GM12878 (cell line): ENCODE results near the gene FXYD6. TPM values are rescaled to one million over a fixed set of nuclear protein-coding genes. Genes with fewer than 3 reads are reported as not detected.

ENCODE experiments used
- ATAC-seq: fragments of 200-7000 bp; cut with Tn5 transposase; 3 replicates; pipeline ENCODE4 v1.9.1; 2020; ENCODE audit warnings: mild to moderate bottlenecking, moderate library complexity
- BruUV-seq: library from RNA; stranded (reverse); fragments of 400-500 nt; replicated peaks from 2 replicates; lab custom pipeline; 2021; lab: Mats Ljungman, UMichigan
- CTCF ChIA-PET: fragments of 300-600 bp; sonication (Branson Sonifier 250); formaldehyde crosslinking; extraction: SDS; loops from one replicate; lab custom pipeline; 2021; ENCODE audit warnings: inconsistent platforms; lab: Yijun Ruan, JAX
- POLR2A ChIA-PET: fragments of 350-600 bp; formaldehyde crosslinking; extraction: SDS; loops from one replicate; lab custom pipeline; 2021; ENCODE audit warnings: inconsistent platforms; lab: Charles Lee
- RAD21 ChIA-PET: fragments of 300-600 bp; sonication (Branson Sonifier 250); formaldehyde crosslinking; loops from one replicate; lab custom pipeline; 2023; ENCODE audit warnings: antibody characterized with exemption; ENCODE audit not compliant: unreplicated experiment; lab: Charles Lee
- SMC1A ChIA-PET: fragments of 300-600 bp; sonication (Branson Sonifier 250); formaldehyde crosslinking; loops from one replicate; lab custom pipeline; 2023; ENCODE audit not compliant: unreplicated experiment, uncharacterized antibody; lab: Charles Lee
- DNase-seq: peaks from one replicate; pipeline ENCODE4 v3.0.0-alpha.2; 2011; ENCODE audit warnings: low read depth, low spot score
- FAIRE-seq: peaks from 3 replicates; lab custom pipeline; 2011; peaks lifted over from hg19 to GRCh38; lab: Jason Lieb, UNC
- H2AFZ ChIP-seq: 2 replicates; pipeline ENCODE4 v1.6.0; 2011; ENCODE audit warnings: low read depth, low read length, control low read depth; ENCODE audit not compliant: control insufficient read depth
- H3K27ac ChIP-seq: 2 replicates; pipeline ENCODE4 v1.5.1; 2011; ENCODE audit warnings: control low read depth; ENCODE audit not compliant: control insufficient read depth, insufficient read depth
- H3K27me3 ChIP-seq, 2 experiments: replicated peaks in 1 of 2; 2 replicates each; pipeline versions ENCODE4 v1.6.0 to v1.6.1; 2011; ENCODE audit warnings: low read length in 1 of 2; ENCODE audit not compliant: control insufficient read depth in 2 of 2, insufficient read depth in 2 of 2
- H3K36me3 ChIP-seq, 2 experiments: 2 replicates each; pipeline ENCODE4 v1.5.1; 2011; ENCODE audit warnings: low read length in 1 of 2; ENCODE audit not compliant: control insufficient read depth in 2 of 2, insufficient read depth in 2 of 2
- H3K4me1 ChIP-seq: 2 replicates; pipeline ENCODE4 v1.6.1; 2011; ENCODE audit warnings: mild to moderate bottlenecking, low read length, moderate library complexity, mixed read lengths; ENCODE audit not compliant: control insufficient read depth, insufficient read depth
- H3K4me2 ChIP-seq: 2 replicates; pipeline ENCODE4 v1.6.0; 2011; ENCODE audit warnings: control low read depth; ENCODE audit not compliant: control insufficient read depth, insufficient read depth
- H3K4me3 ChIP-seq: fragments of 200-600 bp; sonication (generic); 2 replicates; pipeline ENCODE4 v1.5.1; 2016
- H3K79me2 ChIP-seq: 2 replicates; pipeline ENCODE4 v1.6.0; 2011; ENCODE audit warnings: low read length; ENCODE audit not compliant: control insufficient read depth, insufficient read depth
- H3K9ac ChIP-seq: 2 replicates; pipeline ENCODE4 v1.8.0; 2011; ENCODE audit warnings: low read length, control low read depth, mixed read lengths; ENCODE audit not compliant: control insufficient read depth, insufficient read depth
- H3K9me3 ChIP-seq: replicated peaks from 3 replicates; pipeline ENCODE4 v1.5.1; 2011; ENCODE audit warnings: mild to moderate bottlenecking, low read length; ENCODE audit not compliant: control insufficient read depth, insufficient read depth
- H4K20me1 ChIP-seq: 2 replicates; pipeline ENCODE4 v1.6.0; 2011; ENCODE audit not compliant: control insufficient read depth, insufficient read depth
- CEBPB ChIP-seq, 2 experiments: fragments of 150-350 bp in 1 of 2; IDR thresholded peaks; 2 replicates each; pipeline ENCODE4 v1.6.1; 2012 to 2014; ENCODE audit warnings: low read depth in 2 of 2, low read length in 2 of 2, borderline replicate concordance in 1 of 2, inconsistent platforms in 1 of 2
- CHD4 ChIP-seq: fragments of 200-600 bp; sonication (generic); IDR thresholded peaks from 2 replicates; pipeline ENCODE4 v1.6.1; 2016; ENCODE audit warnings: mild to moderate bottlenecking
- IRF3 ChIP-seq: fragments of 450-650 bp; IDR thresholded peaks from 2 replicates; pipeline ENCODE4 v1.6.1; 2014; ENCODE audit warnings: mild to moderate bottlenecking
- KDM1A ChIP-seq: fragments of 200-600 bp; sonication (generic); IDR thresholded peaks from 2 replicates; pipeline ENCODE4 v1.6.1; 2016; ENCODE audit warnings: borderline replicate concordance
- KLF5 ChIP-seq: fragments of 450-650 bp; IDR thresholded peaks from 2 replicates; pipeline ENCODE4 v1.6.1; 2014; ENCODE audit warnings: mild to moderate bottlenecking; ENCODE audit not compliant: partially characterized antibody
- MLLT1 ChIP-seq: fragments of 450-650 bp; IDR thresholded peaks from 2 replicates; pipeline ENCODE4 v1.6.1; 2016; ENCODE audit warnings: mild to moderate bottlenecking
- MYB ChIP-seq: fragments of 150-350 bp; IDR thresholded peaks from 2 replicates; pipeline ENCODE4 v1.6.1; 2014; ENCODE audit warnings: mild to moderate bottlenecking, low read depth, low read length, borderline replicate concordance
- NBN ChIP-seq: fragments of 450-650 bp; IDR thresholded peaks from 2 replicates; pipeline ENCODE4 v1.6.1; 2016
- POLR2A ChIP-seq: IDR thresholded peaks from 2 replicates; pipeline ENCODE4 v1.6.1; 2011; ENCODE audit warnings: low read depth, mild to moderate bottlenecking, low read length
- SREBF1 ChIP-seq: IDR thresholded peaks from 2 replicates; pipeline ENCODE4 v1.6.1; 2012; ENCODE audit warnings: mild to moderate bottlenecking, low read length
- SUPT20H ChIP-seq: IDR thresholded peaks from 2 replicates; pipeline ENCODE4 v1.6.1; 2011; ENCODE audit warnings: low read depth, mild to moderate bottlenecking, low read length, moderate library complexity, borderline replicate concordance; ENCODE audit not compliant: control insufficient read depth
- TCF12 ChIP-seq: IDR thresholded peaks from 2 replicates; pipeline ENCODE4 v1.6.1; 2011; ENCODE audit warnings: low read depth, mild to moderate bottlenecking, low read length
- TCF7 ChIP-seq: IDR thresholded peaks from 2 replicates; pipeline ENCODE4 v1.6.1; 2014; ENCODE audit warnings: antibody characterized with exemption, borderline replicate concordance
- ZBED1 ChIP-seq: IDR thresholded peaks from 2 replicates; pipeline ENCODE4 v1.6.1; 2016; ENCODE audit warnings: borderline replicate concordance
- ZBTB11 ChIP-seq: fragments of 450-650 bp; formaldehyde crosslinking; IDR thresholded peaks from 2 replicates; pipeline ENCODE4 v1.5.0; 2022; ENCODE audit warnings: mild to moderate bottlenecking, missing genetic modification characterization
- ZNF687 ChIP-seq: fragments of 450-650 bp; IDR thresholded peaks from 2 replicates; pipeline ENCODE4 v1.6.1; 2017; ENCODE audit warnings: mild to moderate bottlenecking, moderate library complexity
- WGBS: methylation state at CpG from one replicate; pipeline ENCODE4 v1.1.6; 2016; ENCODE audit warnings: low lambda C conversion rate; ENCODE audit not compliant: insufficient replicate concordance, insufficient coverage; ENCODE audit errors: missing lambda C conversion rate; 5-methylcytosine and 5-hydroxymethylcytosine counted together
- in situ Hi-C: fragments of 300-500 bp; cut with MboI; formaldehyde crosslinking; loops from 9 replicates; pipeline ENCODE4 v1.14.3; 2018; ENCODE audit warnings: mixed read lengths
- intact Hi-C: fragments of 100-400 bp; cut with micrococcal nuclease; formaldehyde crosslinking; loops from one replicate; pipeline ENCODE4 v1.14.2; 2022; ENCODE audit not compliant: unreplicated experiment
- polyA plus RNA-seq, 11 experiments: library from polyadenylated mRNA; depleted of rRNA in 4 of 11; unstranded in 6 of 11; stranded (reverse) in 5 of 11; fragments of >200 nt; fragmentation: Nextera tagmentation in 4 of 11; fragmentation: Illumina TruSeq in 1 of 11; extraction: Ambion mirVana in 4 of 11; extraction: Trizol in 1 of 11; gene quantifications; 1 replicate in 1 of 11; 2 replicates in 10 of 11; pipeline versions ENCODE4 v1.2.1 to v1.2.3, GENCODE V29; 2011 to 2016; ENCODE audit warnings: inconsistent platforms in 2 of 11, missing spikeins in 2 of 11, low read depth in 1 of 11
- total RNA-seq, 4 experiments: library from RNA; depleted of rRNA in 3 of 4; stranded (reverse); fragments of >200 nt in 3 of 4; fragmentation: Illumina TruSeq in 1 of 4; extraction: Trizol in 1 of 4; gene quantifications; 2 replicates each; pipeline versions ENCODE4 v1.2.1 to v1.2.3, GENCODE V29; 2013 to 2021

The FXYD6 gene
- total and polyA plus RNA-seq, 10 of the 15 experiments (the other 5 are each of a cell fraction or from before 2014, with no cell fraction given): 0.09 to 2.0 (median 0.23) TPM; not detected in 2

- no peak overlapping the region for H3K4me3 ChIP-seq
- no peaks in the 10 kb centered on the region for H3K36me3 ChIP-seq
- H3K9me3 ChIP-seq: no peaks in the 10 kb centered on the region
- H4K20me1 ChIP-seq: no peaks in the 10 kb centered on the region
- H3K27me3 ChIP-seq: peaks cover 4 to 9% of the 10 kb centered on the region in 2 experiments; a peak in 3 of 4 replicates
- ChIA-PET POLR2A (no interaction called here), RAD21 (no interaction called here), SMC1A (interaction anchor here (1.2 kb wide), 2 partner anchors 24 to 104 kb away, joined by 3 to 4 read pairs; no protein-coding TSS in a partner anchor), CTCF (interaction anchor here (0.6 to 1.6 kb wide), 4 partner anchors 15 to 365 kb away, joined by 3 to 7 read pairs (median 4); no protein-coding TSS in a partner anchor)
- intact Hi-C loops: no loop called here
- in situ Hi-C loops: no loop called here
- H3K79me2 ChIP-seq: no peaks in the 10 kb centered on the region
- FAIRE-seq (no peak), ATAC-seq (no peak), DNase-seq (no peak)
- 31% methylated on average over 6 of the region's 6 CpGs for WGBS
- H3K27ac ChIP-seq: no peak overlapping the region
- no peak overlapping the region for H2AFZ ChIP-seq
- no peak overlapping the region for H3K9ac ChIP-seq
- H3K4me2 ChIP-seq: no peak overlapping the region
- no TSS peak for BruUV-seq
- no peaks in the 10 kb centered on the region for H3K4me1 ChIP-seq
- TF ChIP-seq CEBPB (IDR thresholded peaks at IDR 0.05; ENCODE audit: borderline replicate concordance in 1 of 2, low read depth in 2 of 2, low read length in 2 of 2) (no peak), TCF12 (no peak), ZBTB11 (CRISPR knock-in tag) (no peak), KDM1A (no peak), SREBF1 (no peak), MYB (no peak), TCF7 (no peak), KLF5 (no peak), NBN (no peak), MLLT1 (no peak), IRF3 (no peak), ZNF687 (no peak), ZBED1 (no peak), POLR2A (no peak), SUPT20H (no peak), CHD4 (no peak)
These were observed 83.5 kb downstream of the FXYD6 start for GRCh38 chr11:117792992-117793391.
